Testis (tissue), 2 donors: ENCODE data around the gene MTOR.

ENCODE experiments used
- POLR2A ChIP-seq: fragments of 450-650 bp; IDR thresholded peaks from one replicate; pipeline ENCODE4 v1.6.1; 2017; ENCODE audit warnings: antibody characterized with exemption, mild to moderate bottlenecking, moderate library complexity
- TF ChIP-seq, protein P1 (sequence below), 3 experiments: fragments of 450-650 bp in 2 of 3; fragments of 200-600 bp in 1 of 3; sonication (generic) in 1 of 3; IDR thresholded peaks; one replicate each; pipeline ENCODE4 v1.5.1; 2016 to 2019; ENCODE audit warnings: antibody characterized with exemption in 3 of 3, mild to moderate bottlenecking in 2 of 3, moderate library complexity in 1 of 3

DNA sequence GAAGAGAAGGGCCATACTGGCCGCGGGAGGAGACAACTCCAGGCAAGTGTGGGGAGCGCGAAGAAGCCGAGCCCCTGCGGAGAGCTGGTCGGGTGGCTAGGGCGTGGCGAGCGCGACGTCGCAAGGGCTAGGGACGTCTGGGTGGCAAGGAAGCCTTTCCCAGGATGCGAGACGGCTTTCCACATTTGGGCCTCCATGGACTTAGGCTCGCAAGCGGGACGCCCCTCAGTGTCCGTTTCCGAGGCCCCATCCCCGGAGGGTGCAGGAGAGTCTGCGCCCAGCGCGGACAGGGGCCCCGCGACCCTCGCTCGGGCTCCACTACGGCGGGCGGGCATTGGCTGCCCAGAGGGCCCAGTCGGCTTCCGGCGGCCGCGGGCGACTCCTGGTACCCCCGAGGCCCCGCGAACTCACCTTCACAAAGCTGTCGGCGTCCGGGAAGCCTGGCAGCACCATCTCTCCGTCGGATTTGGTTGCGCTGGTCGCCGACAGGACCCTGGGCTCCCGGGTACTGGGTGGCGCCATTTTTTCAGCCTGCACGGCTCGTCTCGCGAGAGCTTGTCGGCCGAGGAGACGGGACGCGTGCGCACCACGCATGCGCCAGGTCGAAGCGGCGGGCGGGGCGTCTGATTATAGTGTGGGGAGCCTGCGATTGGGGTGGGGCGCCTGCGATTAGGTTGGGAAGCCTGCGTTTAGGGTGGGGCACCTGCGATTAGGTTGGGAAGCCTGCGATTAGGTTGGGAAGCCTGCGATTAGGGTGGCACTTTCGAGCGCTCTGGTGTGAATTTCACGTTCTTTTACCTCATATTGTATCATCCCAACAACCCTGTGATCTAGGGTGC lies 162.8 kb downstream of the MTOR start, which contains the start of gene EXOSC10:
- TF ChIP-seq, protein P1, sequence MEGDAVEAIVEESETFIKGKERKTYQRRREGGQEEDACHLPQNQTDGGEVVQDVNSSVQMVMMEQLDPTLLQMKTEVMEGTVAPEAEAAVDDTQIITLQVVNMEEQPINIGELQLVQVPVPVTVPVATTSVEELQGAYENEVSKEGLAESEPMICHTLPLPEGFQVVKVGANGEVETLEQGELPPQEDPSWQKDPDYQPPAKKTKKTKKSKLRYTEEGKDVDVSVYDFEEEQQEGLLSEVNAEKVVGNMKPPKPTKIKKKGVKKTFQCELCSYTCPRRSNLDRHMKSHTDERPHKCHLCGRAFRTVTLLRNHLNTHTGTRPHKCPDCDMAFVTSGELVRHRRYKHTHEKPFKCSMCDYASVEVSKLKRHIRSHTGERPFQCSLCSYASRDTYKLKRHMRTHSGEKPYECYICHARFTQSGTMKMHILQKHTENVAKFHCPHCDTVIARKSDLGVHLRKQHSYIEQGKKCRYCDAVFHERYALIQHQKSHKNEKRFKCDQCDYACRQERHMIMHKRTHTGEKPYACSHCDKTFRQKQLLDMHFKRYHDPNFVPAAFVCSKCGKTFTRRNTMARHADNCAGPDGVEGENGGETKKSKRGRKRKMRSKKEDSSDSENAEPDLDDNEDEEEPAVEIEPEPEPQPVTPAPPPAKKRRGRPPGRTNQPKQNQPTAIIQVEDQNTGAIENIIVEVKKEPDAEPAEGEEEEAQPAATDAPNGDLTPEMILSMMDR (IDR thresholded peaks at IDR 0.05), result no peak
- TF ChIP-seq POLR2A, result no peak
